ENCODE results near the gene PCDHGA6.
A peak's percentile ranks its signal among the peaks of the same experiment; 100 is the strongest.
"Not testable (repeated sequence)": the region's sequence is repeated elsewhere in the genome, so short reads cannot be mapped to it uniquely, and the experiment has no call there.

The PCDHGA6 gene

GRCh38 chr5:141373673-141374317, at the start of gene PCDHGA6:
Gene PCDHGA6 (plus strand): TSS chr5:141373891. CDS start chr5:141374084, 193 bp downstream.
- DNase-seq (ENCODE audit: low read depth): no peak

GRCh38 chr5:141326088-141326854, 47.4 kb upstream of the PCDHGA6 start:
- peak; percentile 26 for DNase-seq (ENCODE audit: low read depth)

GRCh38 chr5:141328231-141328630, 45.5 kb upstream of the PCDHGA6 start:
- no peak for DNase-seq (ENCODE audit: low read depth)

GRCh38 chr5:141330299-141331080, 43.2 kb upstream of the PCDHGA6 start, which contains the start of gene PCDHGA1:
Gene PCDHGA1 (plus strand): TSS chr5:141330514.
- DNase-seq (ENCODE audit: low read depth): peak; percentile 22

GRCh38 chr5:141332571-141332970, 41.1 kb upstream of the PCDHGA6 start:
- not testable (repeated sequence) for DNase-seq (ENCODE audit: low read depth)

- peak; percentile 23 for DNase-seq (ENCODE audit: low read depth)
Measured at GRCh38 chr5:141338538-141339306, 35.0 kb upstream of the PCDHGA6 start, which contains the start of gene PCDHGA2. Gene PCDHGA2 (plus strand): TSS chr5:141338760.

GRCh38 chr5:141340781-141341354, 32.8 kb upstream of the PCDHGA6 start:
- not testable (repeated sequence) for DNase-seq (ENCODE audit: low read depth)

- no peak for DNase-seq (ENCODE audit: low read depth)
Measured at GRCh38 chr5:141342773-141343172, 30.9 kb upstream of the PCDHGA6 start.

- peak; percentile 38 for DNase-seq (ENCODE audit: low read depth)
Measured at GRCh38 chr5:141343242-141343952, 30.3 kb upstream of the PCDHGA6 start, which contains the start of gene PCDHGA3. Gene PCDHGA3 (plus strand): TSS chr5:141343829. CDS start chr5:141344034, 205 bp downstream.

- DNase-seq (ENCODE audit: low read depth): no peak
Measured at GRCh38 chr5:141343953-141344463, 29.7 kb upstream of the PCDHGA6 start.

- DNase-seq (ENCODE audit: low read depth): no peak
Measured at GRCh38 chr5:141345327-141345726, 28.4 kb upstream of the PCDHGA6 start.

GRCh38 chr5:141346017-141346416, 27.7 kb upstream of the PCDHGA6 start:
- not testable (repeated sequence) for DNase-seq (ENCODE audit: low read depth)

- no peak for DNase-seq (ENCODE audit: low read depth)
Measured at GRCh38 chr5:141349917-141350619, 23.6 kb upstream of the PCDHGA6 start, which contains the start of gene PCDHGB1. Gene PCDHGB1 (plus strand): TSS chr5:141350099. CDS start chr5:141350261, 162 bp downstream.

GRCh38 chr5:141351591-141351990, 22.1 kb upstream of the PCDHGA6 start:
- no peak for DNase-seq (ENCODE audit: low read depth)

- no peak for DNase-seq (ENCODE audit: low read depth)
Measured at GRCh38 chr5:141354900-141355469, 18.7 kb upstream of the PCDHGA6 start, which contains the start of gene PCDHGA4. Gene PCDHGA4 (plus strand): TSS chr5:141355021. CDS start chr5:141355108, 87 bp downstream.

- no peak for DNase-seq (ENCODE audit: low read depth)
Measured at GRCh38 chr5:141355641-141356040, 18.1 kb upstream of the PCDHGA6 start.

GRCh38 chr5:141356133-141356532, 17.6 kb upstream of the PCDHGA6 start:
- no peak for DNase-seq (ENCODE audit: low read depth)

- no peak for DNase-seq (ENCODE audit: low read depth)
Measured at GRCh38 chr5:141356950-141357349, 16.7 kb upstream of the PCDHGA6 start.
